ENCODE data around the gene NR2C1. TPM values are rescaled to one million over a fixed set of nuclear protein-coding genes. Genes with fewer than 3 reads are reported as not detected.

Gene NR2C1
- total RNA-seq, 4 donors from 2014 or later, result 13.3 to 36.0 (median 19.6) TPM

GRCh38 chr12:95037906-95038305, 35.5 kb downstream of the NR2C1 start:
- intact Hi-C loops (cut with DNase I), result no loop called here
- Histone ChIP-seq H3K27me3 (no peaks in the 10 kb centered on the region), H3K36me3 (peaks cover 0 to 91% (median 0%) of the 10 kb centered on the region in 3 donors), H3K9me3 (no peaks in the 10 kb centered on the region), H3K4me3 (no peak overlapping the region), H3K27ac (no peak overlapping the region), H3K4me1 (no peaks in the 10 kb centered on the region)
- no peak for DNase-seq
- WGBS, 2 donors, result 76 to 82% methylated on average over 2 of the region's 2 CpGs
- TF ChIP-seq POLR2A (IDR thresholded peaks at IDR 0.05) (no peak), CTCF (IDR thresholded peaks at IDR 0.05) (no peak)

- TF ChIP-seq POLR2A (IDR thresholded peaks at IDR 0.05) (no peak), CTCF (IDR thresholded peaks at IDR 0.05) (no peak)
These were observed 38.7 kb downstream of the NR2C1 start for GRCh38 chr12:95034750-95035149.

GRCh38 chr12:95022477-95022876, 50.9 kb downstream of the NR2C1 start:
- TF ChIP-seq CTCF (IDR thresholded peaks at IDR 0.05), result no peak
- TF ChIP-seq POLR2A (IDR thresholded peaks at IDR 0.05), result no peak
- H3K9me3 ChIP-seq, result no peaks in the 10 kb centered on the region
- DNase-seq, result no peak
- no peaks in the 10 kb centered on the region for H3K4me1 ChIP-seq
- intact Hi-C loops (cut with DNase I), result no loop called here
- no peak overlapping the region for H3K27ac ChIP-seq
- H3K4me3 ChIP-seq, result no peak overlapping the region
- H3K27me3 ChIP-seq, result no peaks in the 10 kb centered on the region
- 91 to 100% methylated on average over 2 of the region's 2 CpGs for WGBS, 2 donors
- H3K36me3 ChIP-seq, result peaks cover 0 to 66% (median 2%) of the 10 kb centered on the region in 3 donors

More at GRCh38 chr12:95034750-95035149, 38.7 kb downstream of the NR2C1 start:
- intact Hi-C loops (cut with DNase I), result no loop called here
- no peak overlapping the region for H3K27ac ChIP-seq
- H3K4me3 ChIP-seq, result no peak overlapping the region
- H3K4me1 ChIP-seq, result no peaks in the 10 kb centered on the region
- no peak for DNase-seq
- peaks cover 0 to 94% (median 0%) of the 10 kb centered on the region in 3 donors for H3K36me3 ChIP-seq
- no peaks in the 10 kb centered on the region for H3K9me3 ChIP-seq
- no peaks in the 10 kb centered on the region for H3K27me3 ChIP-seq
- WGBS, 2 donors, result 84 to 93% methylated on average over 1 of the region's 1 CpG

GRCh38 chr12:95017482-95017881, 55.9 kb downstream of the NR2C1 start:
- intact Hi-C loops (cut with DNase I), result no loop called here
- DNase-seq, result no peak
- no peak overlapping the region for H3K27ac ChIP-seq
- no peaks in the 10 kb centered on the region for H3K27me3 ChIP-seq
- no peak for TF ChIP-seq CTCF (IDR thresholded peaks at IDR 0.05)
- TF ChIP-seq POLR2A (IDR thresholded peaks at IDR 0.05), result no peak
- no peaks in the 10 kb centered on the region for H3K9me3 ChIP-seq
- H3K4me1 ChIP-seq, result no peaks in the 10 kb centered on the region
- 65 to 87% methylated on average over 1 of the region's 1 CpG for WGBS, 2 donors
- peaks cover 0 to 26% (median 0%) of the 10 kb centered on the region in 3 donors for H3K36me3 ChIP-seq
- no peak overlapping the region for H3K4me3 ChIP-seq

- intact Hi-C loops (cut with DNase I), result no loop called here
These were observed 57.3 kb downstream of the NR2C1 start for GRCh38 chr12:95016120-95016519.

More at GRCh38 chr12:95016120-95016519, 57.3 kb downstream of the NR2C1 start:
- Histone ChIP-seq H3K9me3 (no peaks in the 10 kb centered on the region), H3K4me3 (no peak overlapping the region), H3K36me3 (peaks cover 0 to 12% (median 0%) of the 10 kb centered on the region in 3 donors), H3K27ac (no peak overlapping the region), H3K4me1 (no peaks in the 10 kb centered on the region), H3K27me3 (no peaks in the 10 kb centered on the region)
- no peak for DNase-seq
- 95 to 98% methylated on average over 2 of the region's 2 CpGs for WGBS, 2 donors
- no peak for TF ChIP-seq CTCF (IDR thresholded peaks at IDR 0.05)
- TF ChIP-seq POLR2A (IDR thresholded peaks at IDR 0.05), result no peak
